OCI-LY7 (cell line): ENCODE data around the gene INF2.

Experiments used
- EZH2phosphoT487 ChIP-seq: fragments of 200-600 bp; sonication (generic); IDR thresholded peaks from 2 replicates; pipeline ENCODE4 v1.6.1; 2018; ENCODE audit warnings: low read depth, borderline replicate concordance, mild to moderate bottlenecking, mixed run types, antibody characterized with exemption, low read length, moderate library complexity, mixed read lengths
- TF ChIP-seq, protein P1 (sequence below): fragments of 200-600 bp; sonication (generic); conservative IDR thresholded peaks from 2 replicates; pipeline ENCODE4 v1.5.1; 2014; ENCODE audit warnings: mild to moderate bottlenecking, antibody characterized with exemption, low read length, moderate library complexity, mixed read lengths

GRCh38 chr14:104718147-104718546 is 28.7 kb downstream of the INF2 start:
- TF ChIP-seq, protein P1, sequence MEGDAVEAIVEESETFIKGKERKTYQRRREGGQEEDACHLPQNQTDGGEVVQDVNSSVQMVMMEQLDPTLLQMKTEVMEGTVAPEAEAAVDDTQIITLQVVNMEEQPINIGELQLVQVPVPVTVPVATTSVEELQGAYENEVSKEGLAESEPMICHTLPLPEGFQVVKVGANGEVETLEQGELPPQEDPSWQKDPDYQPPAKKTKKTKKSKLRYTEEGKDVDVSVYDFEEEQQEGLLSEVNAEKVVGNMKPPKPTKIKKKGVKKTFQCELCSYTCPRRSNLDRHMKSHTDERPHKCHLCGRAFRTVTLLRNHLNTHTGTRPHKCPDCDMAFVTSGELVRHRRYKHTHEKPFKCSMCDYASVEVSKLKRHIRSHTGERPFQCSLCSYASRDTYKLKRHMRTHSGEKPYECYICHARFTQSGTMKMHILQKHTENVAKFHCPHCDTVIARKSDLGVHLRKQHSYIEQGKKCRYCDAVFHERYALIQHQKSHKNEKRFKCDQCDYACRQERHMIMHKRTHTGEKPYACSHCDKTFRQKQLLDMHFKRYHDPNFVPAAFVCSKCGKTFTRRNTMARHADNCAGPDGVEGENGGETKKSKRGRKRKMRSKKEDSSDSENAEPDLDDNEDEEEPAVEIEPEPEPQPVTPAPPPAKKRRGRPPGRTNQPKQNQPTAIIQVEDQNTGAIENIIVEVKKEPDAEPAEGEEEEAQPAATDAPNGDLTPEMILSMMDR, result no peak
- no peak for TF ChIP-seq EZH2phosphoT487
